GM21390 (cell line): ENCODE data around the gene MTR.

Experiments
- ATAC-seq: cut with Tn5 transposase; IDR thresholded peaks from one replicate; pipeline ENCODE4 v1.9.1; 2021; ENCODE audit not compliant: unreplicated experiment

Gene MTR

GRCh38 chr1:236948996-236949395, 153.9 kb downstream of the MTR start:
- ATAC-seq: no peak

- ATAC-seq: no peak
Measured at GRCh38 chr1:236950365-236950764, 155.3 kb downstream of the MTR start.

GRCh38 chr1:236951672-236952071, 156.6 kb downstream of the MTR start:
- ATAC-seq: no peak

- no peak for ATAC-seq
Measured at GRCh38 chr1:236952246-236953003, 157.3 kb downstream of the MTR start.

DNA sequence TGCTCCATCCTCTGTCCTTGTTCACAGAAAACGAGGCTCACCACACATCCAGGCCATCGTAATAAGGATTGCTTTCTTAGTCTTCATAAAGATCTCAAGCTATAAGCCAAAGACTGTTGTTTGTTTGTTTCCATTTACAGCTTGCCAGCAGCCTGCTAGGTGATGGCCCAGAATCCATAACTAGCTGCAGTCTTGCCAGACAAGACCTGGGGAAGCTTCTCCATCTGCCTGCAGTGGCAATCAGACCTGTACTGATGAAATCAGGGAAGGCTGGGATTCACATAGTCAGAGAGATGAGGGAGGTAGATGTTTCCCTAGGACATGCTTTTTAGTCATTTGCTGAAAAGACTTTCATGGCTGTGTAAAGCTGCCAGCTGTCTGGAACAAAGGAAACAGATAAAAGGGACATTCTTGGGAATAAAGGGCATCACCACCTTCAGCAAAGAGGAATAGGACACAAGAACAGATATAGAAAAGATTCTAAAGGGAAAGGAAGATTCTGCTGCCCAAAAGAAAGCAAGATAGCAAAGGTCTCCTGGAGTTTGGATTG, 158.1 kb downstream of the MTR start:
- ATAC-seq: no peak
